ENCODE results near the gene DEDD. TPM values are rescaled to one million over a fixed set of nuclear protein-coding genes. Genes with fewer than 3 reads are reported as not detected.

The DEDD gene
- total RNA-seq, 1 experiment from 2014 or later: 26.3 TPM

GRCh38 chr1:161089251-161089924, 43.1 kb downstream of the DEDD start, which contains the start of gene NECTIN4:
Gene NECTIN4 (minus strand): TSS chr1:161089558. CDS start chr1:161089296, 262 bp downstream.
- Histone ChIP-seq H3K4me1 (replicated peaks) (peaks cover 34% of the 10 kb centered on the region), H3K9me3 (replicated peaks) (no peaks in the 10 kb centered on the region), H3K36me3 (no peaks in the 10 kb centered on the region), H3K27me3 (replicated peaks) (no peaks in the 10 kb centered on the region), H3K4me3 (no peak within 1 kb of the TSS), H3K27ac (no peak within 1 kb of the TSS)
- DNase-seq (ENCODE audit: low read depth in 1 of 2, low spot score in 2 of 2): no peak

GRCh38 chr1:161088587-161089110, 43.8 kb downstream of the DEDD start:
- no peaks in the 10 kb centered on the region for H3K27me3 ChIP-seq (replicated peaks)
- no peaks in the 10 kb centered on the region for H3K9me3 ChIP-seq (replicated peaks)
- H3K27ac ChIP-seq: no peak overlapping the region
- DNase-seq (ENCODE audit: low read depth in 1 of 2, low spot score in 2 of 2): no peak
- peaks cover 41% of the 10 kb centered on the region for H3K4me1 ChIP-seq (replicated peaks)
- H3K36me3 ChIP-seq: no peaks in the 10 kb centered on the region
- H3K4me3 ChIP-seq: no peak overlapping the region

GRCh38 chr1:161086457-161086856, 46.0 kb downstream of the DEDD start:
- Histone ChIP-seq H3K9me3 (replicated peaks) (no peaks in the 10 kb centered on the region), H3K27ac (no peak overlapping the region), H3K4me1 (replicated peaks) (peaks cover 36% of the 10 kb centered on the region)

GRCh38 chr1:161085165-161085564, 47.3 kb downstream of the DEDD start:
- Histone ChIP-seq H3K27ac (no peak overlapping the region), H3K9me3 (replicated peaks) (no peaks in the 10 kb centered on the region), H3K4me1 (replicated peaks) (peaks cover 36% of the 10 kb centered on the region), H3K4me3 (no peak overlapping the region), H3K36me3 (no peaks in the 10 kb centered on the region), H3K27me3 (replicated peaks) (no peaks in the 10 kb centered on the region)
- DNase-seq (ENCODE audit: low read depth in 1 of 2, low spot score in 2 of 2): peak; percentile 42 to 67

More at GRCh38 chr1:161086457-161086856, 46.0 kb downstream of the DEDD start:
- Histone ChIP-seq H3K36me3 (no peaks in the 10 kb centered on the region), H3K27me3 (replicated peaks) (no peaks in the 10 kb centered on the region), H3K4me3 (no peak overlapping the region)
- no peak for DNase-seq (ENCODE audit: low read depth in 1 of 2, low spot score in 2 of 2)

- Histone ChIP-seq H3K36me3 (no peaks in the 10 kb centered on the region), H3K4me1 (replicated peaks) (peaks cover 36% of the 10 kb centered on the region), H3K4me3 (no peak overlapping the region), H3K27ac (no peak overlapping the region), H3K27me3 (replicated peaks) (no peaks in the 10 kb centered on the region), H3K9me3 (replicated peaks) (no peaks in the 10 kb centered on the region)
- DNase-seq (ENCODE audit: low read depth in 1 of 2, low spot score in 2 of 2): no peak
Measured at GRCh38 chr1:161084597-161084988, 47.9 kb downstream of the DEDD start.

- H3K4me1 ChIP-seq (replicated peaks): peaks cover 36% of the 10 kb centered on the region
- DNase-seq (ENCODE audit: low read depth in 1 of 2, low spot score in 2 of 2): no peak
- no peaks in the 10 kb centered on the region for H3K27me3 ChIP-seq (replicated peaks)
- no peak overlapping the region for H3K27ac ChIP-seq
- H3K4me3 ChIP-seq: no peak overlapping the region
- H3K36me3 ChIP-seq: no peaks in the 10 kb centered on the region
- no peaks in the 10 kb centered on the region for H3K9me3 ChIP-seq (replicated peaks)
Measured at GRCh38 chr1:161083748-161084596, 48.5 kb downstream of the DEDD start.

- H3K27ac ChIP-seq: 0 out of 2 replicates have a peak overlapping the region, but pooled peaks have one; percentile 5
- peaks cover 36% of the 10 kb centered on the region for H3K4me1 ChIP-seq (replicated peaks)
- H3K27me3 ChIP-seq (replicated peaks): no peaks in the 10 kb centered on the region
- DNase-seq (ENCODE audit: low read depth in 1 of 2, low spot score in 2 of 2): peak; percentile 76 to 91
- no peak overlapping the region for H3K4me3 ChIP-seq
- no peaks in the 10 kb centered on the region for H3K36me3 ChIP-seq
- no peaks in the 10 kb centered on the region for H3K9me3 ChIP-seq (replicated peaks)
Measured at GRCh38 chr1:161082996-161083747, 49.3 kb downstream of the DEDD start.

- peaks cover 36% of the 10 kb centered on the region for H3K4me1 ChIP-seq (replicated peaks)
- H3K27ac ChIP-seq: no peak overlapping the region
- no peaks in the 10 kb centered on the region for H3K9me3 ChIP-seq (replicated peaks)
- H3K36me3 ChIP-seq: no peaks in the 10 kb centered on the region
- no peak for DNase-seq (ENCODE audit: low read depth in 1 of 2, low spot score in 2 of 2)
- no peaks in the 10 kb centered on the region for H3K27me3 ChIP-seq (replicated peaks)
- no peak overlapping the region for H3K4me3 ChIP-seq
Measured at GRCh38 chr1:161082483-161082882, 50.0 kb downstream of the DEDD start.

GRCh38 chr1:161081519-161081918, 50.9 kb downstream of the DEDD start:
- no peak for DNase-seq (ENCODE audit: low read depth in 1 of 2, low spot score in 2 of 2)
- no peaks in the 10 kb centered on the region for H3K27me3 ChIP-seq (replicated peaks)
- H3K27ac ChIP-seq: no peak overlapping the region
- no peaks in the 10 kb centered on the region for H3K36me3 ChIP-seq
- H3K9me3 ChIP-seq (replicated peaks): no peaks in the 10 kb centered on the region
- no peak overlapping the region for H3K4me3 ChIP-seq
- peaks cover 36% of the 10 kb centered on the region for H3K4me1 ChIP-seq (replicated peaks)

GRCh38 chr1:161080441-161081405, 51.7 kb downstream of the DEDD start:
- DNase-seq (ENCODE audit: low read depth in 1 of 2, low spot score in 2 of 2): no peak
- no peak overlapping the region for H3K27ac ChIP-seq
- peaks cover 30% of the 10 kb centered on the region for H3K4me1 ChIP-seq (replicated peaks)
- no peaks in the 10 kb centered on the region for H3K9me3 ChIP-seq (replicated peaks)
- H3K36me3 ChIP-seq: no peaks in the 10 kb centered on the region
- no peak overlapping the region for H3K4me3 ChIP-seq
- H3K27me3 ChIP-seq (replicated peaks): no peaks in the 10 kb centered on the region

GRCh38 chr1:161079436-161080110, 52.9 kb downstream of the DEDD start:
- no peaks in the 10 kb centered on the region for H3K9me3 ChIP-seq (replicated peaks)
- no peak for DNase-seq (ENCODE audit: low read depth in 1 of 2, low spot score in 2 of 2)
- H3K4me3 ChIP-seq: no peak overlapping the region
- peaks cover 19% of the 10 kb centered on the region for H3K4me1 ChIP-seq (replicated peaks)
- no peaks in the 10 kb centered on the region for H3K27me3 ChIP-seq (replicated peaks)
- no peak overlapping the region for H3K27ac ChIP-seq
- no peaks in the 10 kb centered on the region for H3K36me3 ChIP-seq

- H3K4me1 ChIP-seq (replicated peaks): no peaks in the 10 kb centered on the region
- no peaks in the 10 kb centered on the region for H3K9me3 ChIP-seq (replicated peaks)
- no peaks in the 10 kb centered on the region for H3K36me3 ChIP-seq
- H3K27me3 ChIP-seq (replicated peaks): no peaks in the 10 kb centered on the region
- no peak overlapping the region for H3K4me3 ChIP-seq
- DNase-seq (ENCODE audit: low read depth in 1 of 2, low spot score in 2 of 2): no peak
- H3K27ac ChIP-seq: no peak overlapping the region
Measured at GRCh38 chr1:161077426-161077825, 55.0 kb downstream of the DEDD start.
